ENCODE data around the gene RNF213.

DNA sequence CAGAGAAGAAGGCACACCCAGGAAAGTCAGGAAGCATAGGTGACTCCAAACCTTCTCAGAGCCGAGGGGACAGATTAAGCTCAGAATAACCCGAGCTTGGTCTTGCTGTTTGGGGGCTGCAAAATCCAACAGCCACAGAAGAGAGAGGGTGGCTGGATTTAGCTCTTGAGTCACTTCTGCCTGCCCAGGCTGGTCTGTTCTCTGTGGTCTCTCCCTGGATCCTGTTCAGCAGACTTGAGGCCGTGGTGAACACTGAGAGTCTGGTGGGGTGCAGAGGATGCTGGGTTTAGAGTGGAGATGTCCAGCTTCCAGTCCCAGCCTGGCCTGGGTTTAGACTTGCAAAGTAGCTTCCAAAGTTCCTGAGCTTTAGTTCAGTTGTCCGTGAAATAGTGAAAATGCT, 31.6 kb upstream of the RNF213 start:
- TF ChIP-seq, protein P1, sequence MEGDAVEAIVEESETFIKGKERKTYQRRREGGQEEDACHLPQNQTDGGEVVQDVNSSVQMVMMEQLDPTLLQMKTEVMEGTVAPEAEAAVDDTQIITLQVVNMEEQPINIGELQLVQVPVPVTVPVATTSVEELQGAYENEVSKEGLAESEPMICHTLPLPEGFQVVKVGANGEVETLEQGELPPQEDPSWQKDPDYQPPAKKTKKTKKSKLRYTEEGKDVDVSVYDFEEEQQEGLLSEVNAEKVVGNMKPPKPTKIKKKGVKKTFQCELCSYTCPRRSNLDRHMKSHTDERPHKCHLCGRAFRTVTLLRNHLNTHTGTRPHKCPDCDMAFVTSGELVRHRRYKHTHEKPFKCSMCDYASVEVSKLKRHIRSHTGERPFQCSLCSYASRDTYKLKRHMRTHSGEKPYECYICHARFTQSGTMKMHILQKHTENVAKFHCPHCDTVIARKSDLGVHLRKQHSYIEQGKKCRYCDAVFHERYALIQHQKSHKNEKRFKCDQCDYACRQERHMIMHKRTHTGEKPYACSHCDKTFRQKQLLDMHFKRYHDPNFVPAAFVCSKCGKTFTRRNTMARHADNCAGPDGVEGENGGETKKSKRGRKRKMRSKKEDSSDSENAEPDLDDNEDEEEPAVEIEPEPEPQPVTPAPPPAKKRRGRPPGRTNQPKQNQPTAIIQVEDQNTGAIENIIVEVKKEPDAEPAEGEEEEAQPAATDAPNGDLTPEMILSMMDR (IDR thresholded peaks at IDR 0.05 in 2 of 3, conservative IDR thresholded peaks at IDR 0.05 in 1 of 3; ENCODE audit: borderline replicate concordance in 1 of 3, insufficient read depth in 1 of 3, low read depth in 2 of 3, low read length in 2 of 3), result no peak
- TF ChIP-seq JUND (IDR thresholded peaks at IDR 0.05) (no peak), POLR2A (IDR thresholded peaks at IDR 0.05; ENCODE audit: borderline replicate concordance, extremely low read depth, insufficient read depth, insufficient read length) (no peak), EGR1 (IDR thresholded peaks at IDR 0.05; ENCODE audit: low read depth) (no peak), EZH2 (IDR thresholded peaks at IDR 0.05) (no peak), YY1 (IDR thresholded peaks at IDR 0.05; ENCODE audit: extremely low read depth, insufficient replicate concordance, low read depth, low read length) (no peak), TCF7L2 (IDR thresholded peaks at IDR 0.05; ENCODE audit: borderline replicate concordance, extremely low read depth, insufficient read depth, insufficient read length) (no peak), POLR2AphosphoS5 (IDR thresholded peaks at IDR 0.05; ENCODE audit: low read depth, low read length) (no peak), SP1 (IDR thresholded peaks at IDR 0.05; ENCODE audit: low read depth) (no peak), FOSL1 (IDR thresholded peaks at IDR 0.05; ENCODE audit: low read depth) (no peak), ZNF274 (IDR thresholded peaks at IDR 0.05; ENCODE audit: low read depth, low read length) (no peak), SIN3A (IDR thresholded peaks at IDR 0.05; ENCODE audit: low read depth) (no peak)
- TF ChIP-seq, protein P2, sequence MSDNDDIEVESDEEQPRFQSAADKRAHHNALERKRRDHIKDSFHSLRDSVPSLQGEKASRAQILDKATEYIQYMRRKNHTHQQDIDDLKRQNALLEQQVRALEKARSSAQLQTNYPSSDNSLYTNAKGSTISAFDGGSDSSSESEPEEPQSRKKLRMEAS (IDR thresholded peaks at IDR 0.05), result no peak
